CD14-positive monocyte (primary cell): ENCODE results near the gene AOX1. TPM values are rescaled to one million over a fixed set of nuclear protein-coding genes. Genes with fewer than 3 reads are reported as not detected.

ENCODE experiments used
- DNase-seq, 3 donors: peaks; one replicate each; pipeline ENCODE4 v3.0.0-alpha.2; 2011 to 2022
- H2AFZ ChIP-seq: 2 replicates; pipeline ENCODE4 v1.6.0; 2012; ENCODE audit warnings: mild to moderate bottlenecking, low read depth, low read length, inconsistent platforms; ENCODE audit not compliant: insufficient read depth, poor library complexity, severe bottlenecking
- H3K27ac ChIP-seq, 2 donors: 1 replicate in 1 of 2; 2 replicates in 1 of 2; pipeline ENCODE4 v1.5.1; 2012 to 2013; ENCODE audit warnings: low read length in 2 of 2, control low read depth in 1 of 2, inconsistent platforms in 1 of 2, low read depth in 1 of 2, mild to moderate bottlenecking in 1 of 2
- H3K27me3 ChIP-seq, 2 donors: one replicate each; pipeline versions ENCODE4 v1.6.0 to v1.6.1; 2011 to 2013; ENCODE audit warnings: low read length in 2 of 2; ENCODE audit not compliant: control insufficient read depth in 2 of 2, insufficient read depth in 2 of 2
- H3K36me3 ChIP-seq, 2 donors: replicated peaks in 1 of 2; 1 replicate in 1 of 2; 2 replicates in 1 of 2; pipeline versions ENCODE4 v1.5.1 to v1.6.1; 2012 to 2013; ENCODE audit warnings: low read length in 2 of 2, control low read depth in 1 of 2, inconsistent platforms in 1 of 2, mild to moderate bottlenecking in 1 of 2; ENCODE audit not compliant: insufficient read depth in 2 of 2, control insufficient read depth in 1 of 2
- H3K4me1 ChIP-seq, 2 donors: 1 replicate in 1 of 2; 2 replicates in 1 of 2; pipeline versions ENCODE4 v1.5.1 to v1.6.1; 2012 to 2013; ENCODE audit warnings: low read length in 2 of 2, control low read depth in 1 of 2, inconsistent platforms in 1 of 2, mild to moderate bottlenecking in 1 of 2, moderate library complexity in 1 of 2; ENCODE audit not compliant: insufficient read depth in 2 of 2, control insufficient read depth in 1 of 2
- H3K4me2 ChIP-seq: replicated peaks from 2 replicates; pipeline ENCODE3; 2012; ENCODE audit warnings: low read length, moderate library complexity, mild to moderate bottlenecking; ENCODE audit not compliant: poor library complexity, severe bottlenecking; ENCODE audit errors: extremely low read depth
- H3K4me3 ChIP-seq, 3 experiments: fragments of 200-600 bp in 1 of 3; sonication (generic) in 1 of 3; replicated peaks in 1 of 3; 1 replicate in 2 of 3; 2 replicates in 1 of 3; pipeline ENCODE4 v1.5.1; 2011 to 2013; ENCODE audit warnings: low read length in 3 of 3, mild to moderate bottlenecking in 3 of 3, control low read depth in 2 of 3, low read depth in 2 of 3, inconsistent platforms in 1 of 3, moderate library complexity in 1 of 3
- H3K79me2 ChIP-seq: 2 replicates; pipeline ENCODE4 v1.6.0; 2012; ENCODE audit warnings: mild to moderate bottlenecking, control low read depth, inconsistent platforms, low read length, moderate library complexity; ENCODE audit not compliant: insufficient read depth
- H3K9ac ChIP-seq: 2 replicates; pipeline ENCODE4 v1.6.0; 2017; ENCODE audit warnings: low read length, mild to moderate bottlenecking; ENCODE audit not compliant: insufficient read depth, poor library complexity, severe bottlenecking
- H3K9me3 ChIP-seq, 2 donors: replicated peaks in 1 of 2; 1 replicate in 1 of 2; 2 replicates in 1 of 2; pipeline versions ENCODE4 v1.5.1 to v1.6.1; 2012 to 2013; ENCODE audit warnings: low read length in 2 of 2, control low read depth in 1 of 2; ENCODE audit not compliant: control insufficient read depth in 1 of 2, insufficient read depth in 1 of 2
- H4K20me1 ChIP-seq: 2 replicates; pipeline ENCODE4 v1.6.0; 2012; ENCODE audit warnings: mild to moderate bottlenecking, low read length, control low read depth, moderate library complexity; ENCODE audit not compliant: insufficient read depth
- H3K27ac Mint-ChIP-seq, 7 donors: one replicate each; pipeline ENCODE4 v1.8.0; 2020; ENCODE audit warnings: mild to moderate bottlenecking in 7 of 7, mixed read lengths in 7 of 7, moderate library complexity in 6 of 7, inconsistent platforms in 2 of 7
- H3K27me3 Mint-ChIP-seq, 3 donors: one replicate each; pipeline ENCODE4 v1.8.0; 2021 to 2022; ENCODE audit warnings: low read depth in 3 of 3, mild to moderate bottlenecking in 3 of 3, mixed read lengths in 3 of 3, moderate library complexity in 3 of 3, inconsistent platforms in 1 of 3
- H3K36me3 Mint-ChIP-seq, 2 donors: one replicate each; pipeline ENCODE4 v1.8.0; 2020; ENCODE audit warnings: mixed read lengths in 2 of 2, inconsistent platforms in 1 of 2, mild to moderate bottlenecking in 1 of 2
- H3K4me1 Mint-ChIP-seq: one replicate; pipeline ENCODE4 v1.8.0; 2020; ENCODE audit warnings: mild to moderate bottlenecking, mixed read lengths
- H3K4me3 Mint-ChIP-seq, 2 donors: one replicate each; pipeline ENCODE4 v1.8.0; 2020; ENCODE audit warnings: mild to moderate bottlenecking in 2 of 2, mixed read lengths in 2 of 2, moderate library complexity in 1 of 2
- H3K9me3 Mint-ChIP-seq, 7 donors: one replicate each; pipeline ENCODE4 v1.8.0; 2020 to 2022; ENCODE audit warnings: mixed read lengths in 7 of 7, mild to moderate bottlenecking in 6 of 7, moderate library complexity in 6 of 7, inconsistent platforms in 2 of 7
- WGBS: methylation state at CpG from one replicate; pipeline ENCODE4 v1.1.5; 2013; ENCODE audit warnings: missing lambda C conversion rate; ENCODE audit not compliant: insufficient coverage; 5-methylcytosine and 5-hydroxymethylcytosine counted together
- intact Hi-C, 2 donors: fragments of 100-400 bp; cut with micrococcal nuclease; formaldehyde crosslinking; loops; one replicate each; pipeline versions ENCODE4 v1.15.0 to v1.15.1; 2023
- polyA plus RNA-seq, 3 donors: library from polyadenylated mRNA; depleted of rRNA in 1 of 3; unstranded in 2 of 3; stranded (reverse) in 1 of 3; fragments of 300-500 nt in 2 of 3; fragments of >200 nt in 1 of 3; fragmentation: Illumina TruSeq in 2 of 3; gene quantifications; 1 replicate in 2 of 3; 2 replicates in 1 of 3; pipeline ENCODE4 v1.2.3, GENCODE V29; 2012 to 2021
- TF ChIP-seq, protein P1 (sequence below): fragments of 200-600 bp; IDR thresholded peaks from one replicate; pipeline ENCODE4 v1.8.0; 2022; ENCODE audit warnings: antibody characterized with exemption, mild to moderate bottlenecking

Gene AOX1
- polyA plus RNA-seq, 3 donors = 0.16 TPM; not detected in 2

DNA sequence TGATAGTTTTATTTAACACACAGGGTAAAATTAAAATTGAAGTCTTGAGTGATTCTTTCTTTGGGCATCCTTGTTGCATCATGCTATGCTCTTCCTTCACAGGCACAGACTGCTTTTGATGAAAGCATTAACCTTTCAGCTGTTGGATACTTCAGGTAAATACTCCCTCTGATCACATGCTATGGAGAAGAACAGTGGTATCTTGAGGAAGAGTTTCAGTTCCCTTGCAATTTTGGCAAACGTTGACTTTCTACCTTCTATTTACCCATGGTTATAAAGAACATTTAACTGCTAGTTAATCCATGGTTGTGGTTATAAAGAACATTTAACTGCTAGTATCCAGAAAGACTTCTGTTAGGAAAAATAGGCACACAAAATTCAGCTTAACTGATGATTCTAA, 75.7 kb downstream of the AOX1 start:
- Mint-ChIP-seq H3K9me3 (peaks cover 0 to 2% (median 0%) of the 10 kb centered on the region in 7 donors), H3K27ac (no peak overlapping the region)
- WGBS = no CpG with 5 or more reads among the region's 1 CpG

DNA sequence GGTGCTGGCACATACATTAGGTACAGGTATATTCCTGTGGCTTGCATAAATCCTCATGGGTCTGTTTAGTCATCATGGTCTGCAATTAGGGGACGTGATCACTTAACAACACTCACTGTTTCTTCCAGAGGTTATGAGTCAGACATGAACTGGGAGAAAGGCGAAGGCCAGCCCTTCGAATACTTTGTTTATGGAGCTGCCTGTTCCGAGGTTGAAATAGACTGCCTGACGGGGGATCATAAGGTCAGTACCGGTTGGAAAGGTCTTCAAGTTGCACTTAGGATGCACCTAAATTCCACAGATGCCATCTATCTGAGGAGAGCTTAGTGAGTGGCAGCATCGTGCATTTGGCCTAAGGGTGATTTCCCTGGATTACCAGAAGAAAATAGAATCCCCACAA, 76.9 kb downstream of the AOX1 start:
- no peak overlapping the region for H3K4me3 Mint-ChIP-seq
- no peak overlapping the region for H3K27ac Mint-ChIP-seq
- Histone ChIP-seq H3K79me2 (no peaks in the 10 kb centered on the region), H3K27me3 (no peaks in the 10 kb centered on the region), H3K9ac (no peak overlapping the region), H3K4me3 (no peak overlapping the region), H3K4me1 (peaks cover 0 to 4% of the 10 kb centered on the region in 2 donors), H4K20me1 (no peaks in the 10 kb centered on the region), H2AFZ (no peak overlapping the region), H3K9me3 (no peaks in the 10 kb centered on the region), H3K4me2 (no peak overlapping the region), H3K36me3 (no peaks in the 10 kb centered on the region), H3K27ac (no peak overlapping the region)
- H3K9me3 Mint-ChIP-seq = peaks cover 0 to 3% (median 0%) of the 10 kb centered on the region in 7 donors
- intact Hi-C loops = no loop called here
- H3K4me1 Mint-ChIP-seq = peaks cover 5% of the 10 kb centered on the region
- no peaks in the 10 kb centered on the region for H3K36me3 Mint-ChIP-seq
- 96% methylated on average over 4 of the region's 7 CpGs for WGBS
- H3K27me3 Mint-ChIP-seq = peaks cover 0 to 1% (median 0%) of the 10 kb centered on the region in 3 donors
- DNase-seq = no peak
- TF ChIP-seq, protein P1, sequence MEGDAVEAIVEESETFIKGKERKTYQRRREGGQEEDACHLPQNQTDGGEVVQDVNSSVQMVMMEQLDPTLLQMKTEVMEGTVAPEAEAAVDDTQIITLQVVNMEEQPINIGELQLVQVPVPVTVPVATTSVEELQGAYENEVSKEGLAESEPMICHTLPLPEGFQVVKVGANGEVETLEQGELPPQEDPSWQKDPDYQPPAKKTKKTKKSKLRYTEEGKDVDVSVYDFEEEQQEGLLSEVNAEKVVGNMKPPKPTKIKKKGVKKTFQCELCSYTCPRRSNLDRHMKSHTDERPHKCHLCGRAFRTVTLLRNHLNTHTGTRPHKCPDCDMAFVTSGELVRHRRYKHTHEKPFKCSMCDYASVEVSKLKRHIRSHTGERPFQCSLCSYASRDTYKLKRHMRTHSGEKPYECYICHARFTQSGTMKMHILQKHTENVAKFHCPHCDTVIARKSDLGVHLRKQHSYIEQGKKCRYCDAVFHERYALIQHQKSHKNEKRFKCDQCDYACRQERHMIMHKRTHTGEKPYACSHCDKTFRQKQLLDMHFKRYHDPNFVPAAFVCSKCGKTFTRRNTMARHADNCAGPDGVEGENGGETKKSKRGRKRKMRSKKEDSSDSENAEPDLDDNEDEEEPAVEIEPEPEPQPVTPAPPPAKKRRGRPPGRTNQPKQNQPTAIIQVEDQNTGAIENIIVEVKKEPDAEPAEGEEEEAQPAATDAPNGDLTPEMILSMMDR = no peak

More for the DNA sequence above, 75.7 kb downstream of the AOX1 start:
- no peak overlapping the region for H2AFZ ChIP-seq
- no peaks in the 10 kb centered on the region for H3K9me3 ChIP-seq
- Mint-ChIP-seq H3K4me1 (no peaks in the 10 kb centered on the region), H3K4me3 (no peak overlapping the region), H3K36me3 (no peaks in the 10 kb centered on the region), H3K27me3 (peaks cover 0 to 1% (median 0%) of the 10 kb centered on the region in 3 donors)
- no peak overlapping the region for H3K27ac ChIP-seq
- H3K9ac ChIP-seq = no peak overlapping the region
- intact Hi-C loops = no loop called here
- no peaks in the 10 kb centered on the region for H4K20me1 ChIP-seq
- peaks cover 0 to under 1% of the 10 kb centered on the region in 2 donors for H3K4me1 ChIP-seq
- no peak overlapping the region for H3K4me2 ChIP-seq
- no peak overlapping the region for H3K4me3 ChIP-seq
- DNase-seq = no peak
- H3K27me3 ChIP-seq = no peaks in the 10 kb centered on the region
- H3K79me2 ChIP-seq = no peaks in the 10 kb centered on the region
- no peaks in the 10 kb centered on the region for H3K36me3 ChIP-seq
- TF ChIP-seq, protein P1 = no peak
